Breast epithelium (tissue), 4 donors: ENCODE results near the gene ADCY4. TPM values are rescaled to one million over a fixed set of nuclear protein-coding genes. Genes with fewer than 3 reads are reported as not detected.
A peak's percentile ranks its signal among the peaks of the same experiment; 100 is the strongest.

Experiments used
- DNase-seq, 2 donors: peaks; one replicate each; pipeline ENCODE4 v3.0.0-alpha.2; 2019; ENCODE audit warnings: low spot score in 2 of 2
- H3K27ac ChIP-seq, 2 donors: fragments of 200-600 bp; sonication (generic) in 1 of 2; one replicate each; pipeline ENCODE4 v1.5.1; 2016 to 2019; ENCODE audit warnings: mild to moderate bottlenecking in 1 of 2
- H3K27me3 ChIP-seq, 2 donors: fragments of 200-600 bp; sonication (generic) in 1 of 2; one replicate each; pipeline versions ENCODE4 v1.5.1 to v1.6.0; 2017 to 2019; ENCODE audit warnings: control low read depth in 1 of 2, mild to moderate bottlenecking in 1 of 2
- H3K36me3 ChIP-seq: fragments of 200-600 bp; one replicate; pipeline ENCODE4 v1.5.1; 2019
- H3K4me1 ChIP-seq, 2 donors: fragments of 200-600 bp; sonication (generic); one replicate each; pipeline ENCODE4 v1.5.1; 2016 to 2019; ENCODE audit warnings: control low read depth in 1 of 2
- H3K4me3 ChIP-seq, 3 donors: fragments of 200-600 bp; sonication (generic); 1 replicate in 2 of 3; 2 replicates in 1 of 3; pipeline ENCODE4 v1.5.1; 2016 to 2019; ENCODE audit warnings: mild to moderate bottlenecking in 3 of 3, moderate library complexity in 2 of 3
- H3K9me3 ChIP-seq, 2 donors: fragments of 200-600 bp; sonication (generic) in 1 of 2; one replicate each; pipeline ENCODE4 v1.5.1; 2016 to 2019; ENCODE audit warnings: control low read depth in 1 of 2
- CTCF ChIP-seq, 3 donors: fragments of 450-650 bp; IDR thresholded peaks; one replicate each; pipeline ENCODE4 v1.5.1; 2016 to 2017; ENCODE audit warnings: antibody characterized with exemption in 3 of 3, mild to moderate bottlenecking in 3 of 3, moderate library complexity in 3 of 3
- POLR2A ChIP-seq: fragments of 450-650 bp; IDR thresholded peaks from one replicate; pipeline ENCODE4 v1.6.1; 2016; ENCODE audit warnings: antibody characterized with exemption, mild to moderate bottlenecking, moderate library complexity
- POLR2AphosphoS5 ChIP-seq, 3 donors: sonication (generic); formaldehyde crosslinking; IDR thresholded peaks; one replicate each; pipeline ENCODE4 v1.6.1; 2017; ENCODE audit warnings: antibody characterized with exemption in 3 of 3
- intact Hi-C: fragments of 100-400 bp; cut with DNase I; formaldehyde crosslinking; loops from one replicate; pipeline ENCODE4 v1.15.1; 2023; ENCODE audit warnings: low total_unique reads
- total RNA-seq, 3 donors: library from RNA; depleted of rRNA; stranded (reverse); fragments of >200 nt; gene quantifications; one replicate each; pipeline ENCODE4 v1.1.0, GENCODE V29; 2016

Gene ADCY4
- total RNA-seq, 3 donors from 2014 or later = 13.8 to 60.6 (median 27.7) TPM

GRCh38 chr14:24335461-24336171, 745 bp upstream of the ADCY4 start:
- Histone ChIP-seq H3K27ac (peak overlapping the region in 1 of 2 donors; percentile 76), H3K4me3 (peak overlapping the region; percentile 48 to 68 (median 49)), H3K9me3 (no peaks in the 10 kb centered on the region), H3K36me3 (no peaks in the 10 kb centered on the region), H3K4me1 (peaks cover 5 to 6% of the 10 kb centered on the region in 2 donors), H3K27me3 (peaks cover 0 to 11% of the 10 kb centered on the region in 2 donors)
- intact Hi-C loops = loop anchor here (2.0 kb wide), 1 partner anchor 93 kb away; the partner anchor contains the start of genes CBLN3 and KHNYN
- DNase-seq = no peak
- TF ChIP-seq POLR2A (no peak), POLR2AphosphoS5 (IDR thresholded peaks at IDR 0.05) (peak in 1 of 3 donors; percentile 39)

GRCh38 chr14:24332268-24332993, 2.4 kb downstream of the ADCY4 start:
- Histone ChIP-seq H3K27me3 (peaks cover 0 to 11% of the 10 kb centered on the region in 2 donors), H3K4me3 (peak overlapping the region; percentile 10 to 64 (median 47))
- no peak for TF ChIP-seq POLR2A
- TF ChIP-seq POLR2AphosphoS5 (IDR thresholded peaks at IDR 0.05) = peak in 1 of 3 donors; percentile 29
- peak; percentile 57 to 89 (median 81) for TF ChIP-seq CTCF (IDR thresholded peaks at IDR 0.05)

GRCh38 chr14:24331731-24332267, 3.1 kb downstream of the ADCY4 start:
- Histone ChIP-seq H3K27ac (no peak overlapping the region), H3K4me3 (peak overlapping the region in 2 of 3 donors; percentile 47 to 64), H3K36me3 (no peaks in the 10 kb centered on the region), H3K9me3 (no peaks in the 10 kb centered on the region), H3K4me1 (peaks cover 5 to 6% of the 10 kb centered on the region in 2 donors), H3K27me3 (peaks cover 0 to 11% of the 10 kb centered on the region in 2 donors)
- intact Hi-C loops = loop anchor here (5.0 kb wide), 1 partner anchor 36 kb away; the partner anchor contains the start of gene NFATC4
- TF ChIP-seq POLR2A (no peak), CTCF (IDR thresholded peaks at IDR 0.05) (no peak), POLR2AphosphoS5 (IDR thresholded peaks at IDR 0.05) (no peak)
- no peak for DNase-seq

More at GRCh38 chr14:24332268-24332993, 2.4 kb downstream of the ADCY4 start:
- Histone ChIP-seq H3K36me3 (no peaks in the 10 kb centered on the region), H3K9me3 (no peaks in the 10 kb centered on the region), H3K4me1 (peaks cover 5 to 6% of the 10 kb centered on the region in 2 donors), H3K27ac (peak overlapping the region in 1 of 2 donors; percentile 12)
- peak; percentile 72 to 77 for DNase-seq
- intact Hi-C loops = loop anchor here (5.0 kb wide), 1 partner anchor 35 kb away; the partner anchor contains the start of gene NFATC4

GRCh38 chr14:24330973-24331674, 3.7 kb downstream of the ADCY4 start:
- intact Hi-C loops = loop anchor here (5.0 kb wide), 1 partner anchor 36 kb away; the partner anchor contains the start of gene NFATC4
- H3K4me3 ChIP-seq = no peak overlapping the region
- H3K36me3 ChIP-seq = no peaks in the 10 kb centered on the region
- TF ChIP-seq CTCF (IDR thresholded peaks at IDR 0.05) (no peak), POLR2AphosphoS5 (IDR thresholded peaks at IDR 0.05) (no peak), POLR2A (no peak)
- H3K27me3 ChIP-seq = peaks cover 0 to 11% of the 10 kb centered on the region in 2 donors
- no peaks in the 10 kb centered on the region for H3K9me3 ChIP-seq
- H3K27ac ChIP-seq = no peak overlapping the region
- peaks cover 5 to 6% of the 10 kb centered on the region in 2 donors for H3K4me1 ChIP-seq
- DNase-seq = no peak

GRCh38 chr14:24329736-24330135, 5.1 kb downstream of the ADCY4 start:
- H3K36me3 ChIP-seq = no peaks in the 10 kb centered on the region
- H3K4me1 ChIP-seq = peaks cover 5 to 6% of the 10 kb centered on the region in 2 donors
- no peak overlapping the region for H3K4me3 ChIP-seq
- intact Hi-C loops = loop anchor here (5.0 kb wide), 1 partner anchor 38 kb away; the partner anchor contains the start of gene NFATC4
- peaks cover 0 to 4% of the 10 kb centered on the region in 2 donors for H3K27me3 ChIP-seq
- no peak overlapping the region for H3K27ac ChIP-seq
- peak in 1 of 2 donors; percentile 42 for DNase-seq
- no peak for TF ChIP-seq CTCF (IDR thresholded peaks at IDR 0.05)
- no peak for TF ChIP-seq POLR2AphosphoS5 (IDR thresholded peaks at IDR 0.05)
- no peak for TF ChIP-seq POLR2A
- no peaks in the 10 kb centered on the region for H3K9me3 ChIP-seq
